ENCODE results near the gene RASGRF1. TPM values are rescaled to one million over a fixed set of nuclear protein-coding genes. Genes with fewer than 3 reads are reported as not detected.

RASGRF1 gene
- total and polyA plus RNA-seq, 9 of the 15 experiments (the other 6 are each of a cell fraction or from before 2014, with no cell fraction given): 0.03 to 0.58 (median 0.06) TPM; not detected in 1

- intact Hi-C loops (cut with micrococcal nuclease) (no loop called here), in situ Hi-C loops (cut with MboI) (no loop called here)
- ChIA-PET POLR2A (interaction anchor here (1.3 kb wide), 1 partner anchor 11 kb away, joined by 5 read pairs; no protein-coding TSS in a partner anchor), CTCF (ENCODE audit: low intra/inter-chr PET ratio) (no interaction called here)
- Histone ChIP-seq H3K79me2 (ENCODE audit: control insufficient read depth, insufficient read depth, low read length) (no peaks in the 10 kb centered on the region), H2AFZ (ENCODE audit: low read depth, low read length) (no peak overlapping the region), H3K36me3 (ENCODE audit: control insufficient read depth, insufficient read depth, low read length) (no peaks in the 10 kb centered on the region), H3K9me3 (replicated peaks; ENCODE audit: control insufficient read depth, insufficient read depth, low read depth, low read length) (no peaks in the 10 kb centered on the region), H3K4me3 (no peak overlapping the region), H3K9me1 (ENCODE audit: control insufficient read depth, insufficient read depth, low read length) (no peaks in the 10 kb centered on the region), H4K20me1 (replicated peaks; ENCODE audit: control insufficient read depth, insufficient read depth, low read length) (no peaks in the 10 kb centered on the region; the same call in 1 of the 2 replicates), H3K4me2 (ENCODE audit: insufficient read depth, low read length) (no peak overlapping the region), H3K9ac (ENCODE audit: insufficient read depth in 1 of 2, low read depth in 2 of 2, low read length in 2 of 2) (no peak overlapping the region), H3K27ac (ENCODE audit: extremely low read depth, low read depth, low read length) (no peak overlapping the region), H3K4me1 (replicated peaks in 1 of 2; ENCODE audit: control insufficient read depth in 2 of 2, insufficient read depth in 2 of 2, low read length in 2 of 2) (peaks cover 0 to 3% of the 10 kb centered on the region in 2 experiments; a peak in 1 of 5 replicates), H3K27me3 (ENCODE audit: control insufficient read depth in 2 of 2, insufficient read depth in 2 of 2, low read length in 2 of 2) (peaks cover 0 to 37% of the 10 kb centered on the region in 2 experiments; a peak in 3 of 5 replicates)
- 0% methylated on average over 6 of the region's 6 CpGs for WGBS (ENCODE audit: insufficient coverage, low coverage, missing lambda C conversion rate)
- DNase-seq (ENCODE audit: extremely low read depth in 1 of 4, low spot score in 3 of 4) (no peak), ATAC-seq (no peak), FAIRE-seq (no peak)
- TF ChIP-seq IFI16 (CRISPR knock-in tag; IDR thresholded peaks at IDR 0.05) (no peak), BRF2 (IDR thresholded peaks at IDR 0.05; ENCODE audit: borderline replicate concordance, insufficient read depth, insufficient read length) (no peak), SAFB2 (IDR thresholded peaks at IDR 0.05; ENCODE audit: borderline replicate concordance, low read depth, low read length, severe bottlenecking) (no peak), RFX5 (IDR thresholded peaks at IDR 0.05; ENCODE audit: low read depth, low read length) (no peak), ZBTB8A (IDR thresholded peaks at IDR 0.05; ENCODE audit: partially characterized antibody) (no peak), RFX1 (IDR thresholded peaks at IDR 0.05) (no peak), UBTF (IDR thresholded peaks at IDR 0.05; ENCODE audit: borderline replicate concordance in 1 of 2, low read depth in 2 of 2, low read length in 2 of 2) (no peak)
- no TSS peak for BruUV-seq (replicated peaks)
These were observed 33.5 kb downstream of the RASGRF1 start for GRCh38 chr15:79057050-79057449.
